Esophagus muscularis mucosa (tissue), 3 donors: ENCODE measurements around the gene GJB3.

ENCODE experiments used
- CTCF ChIP-seq, 3 experiments: fragments of 200-600 bp in 2 of 3; fragments of 450-650 bp in 1 of 3; sonication (generic) in 2 of 3; IDR thresholded peaks; one replicate each; pipeline ENCODE4 v1.5.1; 2017 to 2019; ENCODE audit warnings: antibody characterized with exemption in 3 of 3, mild to moderate bottlenecking in 2 of 3, moderate library complexity in 1 of 3
- POLR2AphosphoS5 ChIP-seq, 2 donors: sonication (generic); formaldehyde crosslinking; IDR thresholded peaks; one replicate each; pipeline ENCODE4 v1.6.1; 2017; ENCODE audit warnings: antibody characterized with exemption in 2 of 2

GRCh38 chr1:34822202-34822601, 41.2 kb downstream of the GJB3 start:
- no peak for TF ChIP-seq CTCF (IDR thresholded peaks at IDR 0.05)
- TF ChIP-seq POLR2AphosphoS5 (IDR thresholded peaks at IDR 0.05): no peak
